ENCODE data around the gene KCND3. TPM values are rescaled to one million over a fixed set of nuclear protein-coding genes. Genes with fewer than 3 reads are reported as not detected.

The KCND3 gene
- total RNA-seq, 1 experiment from 2014 or later: 0.21 TPM

DNA sequence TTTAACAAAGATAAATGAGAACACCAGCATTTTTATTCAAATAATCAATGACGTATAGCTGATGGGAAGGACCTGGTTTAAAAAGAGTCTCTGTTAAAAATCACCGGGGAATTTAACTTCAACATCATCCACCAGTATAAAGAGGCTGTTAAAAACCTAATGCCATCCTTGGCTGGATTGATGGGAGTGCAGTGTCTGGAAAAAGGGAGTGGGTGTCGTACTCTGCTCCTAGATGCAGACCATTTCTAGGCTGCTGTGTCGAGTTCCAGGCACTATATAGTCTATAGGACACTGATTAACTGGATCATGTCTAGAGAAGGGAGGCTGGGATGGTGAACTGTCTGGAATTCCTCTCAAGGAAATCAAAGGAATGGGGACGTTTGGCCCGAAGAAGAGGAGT, 197.7 kb downstream of the KCND3 start:
- Histone ChIP-seq H3K27me3 (ENCODE audit: control insufficient read depth, insufficient read depth, low read length) (peaks cover 2% of the 10 kb centered on the region; the same call in 1 of the 2 replicates), H3K36me3 (replicated peaks; ENCODE audit: control insufficient read depth, insufficient read depth, low read length) (no peaks in the 10 kb centered on the region), H3K4me3 (ENCODE audit: insufficient read depth, low read depth, low read length) (no peak overlapping the region)
- no peak for DNase-seq

- H3K27me3 ChIP-seq (ENCODE audit: control insufficient read depth, insufficient read depth, low read length): peaks cover 2% of the 10 kb centered on the region; the same call in 1 of the 2 replicates
- DNase-seq: no peak
- H3K36me3 ChIP-seq (replicated peaks; ENCODE audit: control insufficient read depth, insufficient read depth, low read length): no peaks in the 10 kb centered on the region
- no peak overlapping the region for H3K4me3 ChIP-seq (ENCODE audit: insufficient read depth, low read depth, low read length)
Observed at GRCh38 chr1:111789666-111790316, 199.7 kb downstream of the KCND3 start.

DNA sequence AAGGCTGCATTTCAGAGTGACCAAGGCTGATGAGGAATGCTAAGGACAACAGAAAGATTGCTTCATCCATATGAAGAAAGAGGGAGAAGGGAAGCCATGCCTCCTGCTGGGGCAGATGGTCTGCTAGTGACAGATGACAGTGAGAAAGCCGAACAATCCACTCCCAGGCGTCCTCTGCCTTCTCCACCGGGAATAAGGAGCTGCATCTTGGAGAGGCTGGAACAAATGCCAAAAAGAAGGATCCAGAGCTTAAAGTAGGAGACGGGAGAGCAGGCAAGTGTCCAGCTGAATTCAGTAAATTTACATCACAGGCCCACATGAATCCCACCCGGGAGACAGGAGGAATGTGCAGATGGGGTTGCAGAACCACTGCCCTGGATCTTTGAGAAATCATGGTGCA, 200.3 kb downstream of the KCND3 start:
- no peak for DNase-seq
- Histone ChIP-seq H3K4me3 (ENCODE audit: insufficient read depth, low read depth, low read length) (no peak overlapping the region), H3K27me3 (ENCODE audit: control insufficient read depth, insufficient read depth, low read length) (peaks cover 2% of the 10 kb centered on the region; the same call in 1 of the 2 replicates), H3K36me3 (replicated peaks; ENCODE audit: control insufficient read depth, insufficient read depth, low read length) (no peaks in the 10 kb centered on the region)

GRCh38 chr1:111786669-111787207, 202.7 kb downstream of the KCND3 start:
- H3K36me3 ChIP-seq (replicated peaks; ENCODE audit: control insufficient read depth, insufficient read depth, low read length): no peaks in the 10 kb centered on the region
- H3K4me3 ChIP-seq (ENCODE audit: insufficient read depth, low read depth, low read length): no peak overlapping the region
- no peak for DNase-seq
- peaks cover 2% of the 10 kb centered on the region; the same call in 1 of the 2 replicates for H3K27me3 ChIP-seq (ENCODE audit: control insufficient read depth, insufficient read depth, low read length)

DNA sequence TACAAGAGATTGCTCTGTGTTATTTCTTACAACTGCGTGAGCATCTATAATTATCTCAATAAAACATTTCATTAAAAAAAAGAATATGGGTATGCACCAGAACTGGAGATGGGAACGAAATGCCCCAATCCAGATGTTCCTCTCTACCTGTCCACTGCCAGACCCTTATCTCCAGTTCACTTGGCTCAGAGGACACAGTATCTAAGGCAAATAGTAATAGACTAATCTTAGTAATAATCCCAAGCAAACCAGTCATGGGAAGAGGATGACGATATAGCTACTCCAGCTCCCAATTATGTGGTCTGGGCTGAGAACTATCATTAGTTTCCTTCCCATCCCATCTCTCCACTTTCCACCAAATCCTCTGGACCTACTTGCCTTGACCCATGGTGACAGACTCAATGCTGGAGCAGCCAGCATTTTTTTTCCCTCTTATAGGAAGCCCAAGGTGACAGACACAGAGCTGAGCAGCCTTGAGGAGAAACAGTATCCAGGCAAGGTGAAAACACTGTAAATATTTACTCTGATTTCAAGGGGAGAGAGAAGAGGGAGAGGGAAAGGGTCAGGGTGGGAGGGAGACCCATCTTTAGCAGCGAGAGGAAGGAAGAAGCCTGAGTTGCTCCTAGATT, 205.1 kb downstream of the KCND3 start:
- DNase-seq: no peak
- no peaks in the 10 kb centered on the region for H3K36me3 ChIP-seq (replicated peaks; ENCODE audit: control insufficient read depth, insufficient read depth, low read length)
- H3K27me3 ChIP-seq (ENCODE audit: control insufficient read depth, insufficient read depth, low read length): no peaks in the 10 kb centered on the region
- H3K4me3 ChIP-seq (ENCODE audit: insufficient read depth, low read depth, low read length): no peak overlapping the region

DNA sequence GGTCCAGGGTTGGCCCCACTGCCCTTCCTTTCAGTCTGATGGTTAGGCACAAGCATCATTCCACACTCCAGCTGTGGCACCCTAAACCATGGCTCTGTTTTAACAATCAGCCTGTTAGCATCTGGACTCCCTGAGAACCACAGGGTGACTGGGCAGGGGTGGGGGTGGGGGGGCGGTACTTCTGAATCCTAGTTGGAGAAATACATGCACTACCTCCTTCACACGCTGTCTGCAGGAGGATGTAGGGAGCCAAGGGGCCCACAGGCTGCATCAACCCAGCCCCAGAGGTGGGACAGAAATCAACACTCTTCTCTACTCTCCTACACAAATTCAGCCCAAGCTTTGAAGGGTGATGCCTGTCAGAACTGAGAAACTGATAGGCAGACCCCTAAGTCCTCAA, 209.9 kb downstream of the KCND3 start:
- no peak for DNase-seq
- Histone ChIP-seq H3K27me3 (ENCODE audit: control insufficient read depth, insufficient read depth, low read length) (no peaks in the 10 kb centered on the region), H3K36me3 (replicated peaks; ENCODE audit: control insufficient read depth, insufficient read depth, low read length) (no peaks in the 10 kb centered on the region), H3K4me3 (ENCODE audit: insufficient read depth, low read depth, low read length) (no peak overlapping the region)

DNA sequence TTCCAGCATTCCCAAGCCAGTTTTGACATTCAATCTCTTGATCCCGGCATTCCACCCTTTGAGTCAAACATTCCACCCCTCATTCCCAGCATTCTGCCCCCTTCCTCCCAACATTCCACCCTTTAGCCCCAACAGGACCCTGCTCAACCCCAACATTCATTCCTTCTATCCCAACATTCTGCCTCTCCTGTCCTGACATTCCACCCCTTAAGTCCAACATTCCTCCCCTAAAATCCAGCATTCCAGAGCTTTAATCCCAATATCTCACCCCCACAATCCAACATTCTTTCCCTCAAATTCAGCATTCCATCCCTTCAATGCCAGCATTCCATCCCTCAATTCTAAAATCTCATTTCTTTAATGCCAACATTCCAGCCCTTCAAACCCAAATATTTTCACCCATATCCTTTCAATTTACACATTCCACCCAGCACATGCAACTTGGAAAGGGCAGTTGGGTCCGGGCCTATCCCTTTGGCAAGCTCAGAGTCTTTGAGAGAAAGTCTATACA, 210.9 kb downstream of the KCND3 start:
- Histone ChIP-seq H3K27me3 (ENCODE audit: control insufficient read depth, insufficient read depth, low read length) (no peaks in the 10 kb centered on the region), H3K4me3 (ENCODE audit: insufficient read depth, low read depth, low read length) (no peak overlapping the region), H3K36me3 (replicated peaks; ENCODE audit: control insufficient read depth, insufficient read depth, low read length) (no peaks in the 10 kb centered on the region)
- no peak for DNase-seq

- no peak for DNase-seq
- Histone ChIP-seq H3K4me3 (ENCODE audit: insufficient read depth, low read depth, low read length) (no peak overlapping the region), H3K27me3 (ENCODE audit: control insufficient read depth, insufficient read depth, low read length) (no peaks in the 10 kb centered on the region), H3K36me3 (replicated peaks; ENCODE audit: control insufficient read depth, insufficient read depth, low read length) (no peaks in the 10 kb centered on the region)
Observed at GRCh38 chr1:111778066-111778465, 211.4 kb downstream of the KCND3 start.

- Histone ChIP-seq H3K27me3 (ENCODE audit: control insufficient read depth, insufficient read depth, low read length) (no peaks in the 10 kb centered on the region), H3K4me3 (ENCODE audit: insufficient read depth, low read depth, low read length) (no peak overlapping the region), H3K36me3 (replicated peaks; ENCODE audit: control insufficient read depth, insufficient read depth, low read length) (no peaks in the 10 kb centered on the region)
- DNase-seq: no peak
Observed at GRCh38 chr1:111777301-111777700, 212.2 kb downstream of the KCND3 start.

- Histone ChIP-seq H3K4me3 (ENCODE audit: insufficient read depth, low read depth, low read length) (no peak overlapping the region), H3K27me3 (ENCODE audit: control insufficient read depth, insufficient read depth, low read length) (no peaks in the 10 kb centered on the region), H3K36me3 (replicated peaks; ENCODE audit: control insufficient read depth, insufficient read depth, low read length) (no peaks in the 10 kb centered on the region)
- DNase-seq: no peak
Observed at GRCh38 chr1:111776861-111777260, 212.6 kb downstream of the KCND3 start.

DNA sequence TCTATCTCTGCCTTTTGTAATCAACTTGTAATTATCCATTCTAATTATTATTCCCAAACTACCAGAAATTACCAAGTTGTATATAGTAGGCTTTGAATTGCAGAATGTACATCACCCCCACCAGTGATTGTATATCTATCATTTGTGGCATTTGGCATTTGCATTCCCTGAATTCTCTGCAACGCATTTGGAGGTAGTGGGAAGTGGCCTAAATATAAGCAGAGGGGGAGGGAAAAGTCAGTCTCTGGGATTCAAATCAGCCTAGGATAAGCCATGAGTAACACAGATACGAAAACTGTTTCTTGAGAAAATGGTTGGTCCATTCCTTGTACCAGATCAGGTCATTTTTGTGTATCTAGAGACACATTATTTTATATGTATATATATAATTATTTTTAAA, 213.1 kb downstream of the KCND3 start:
- DNase-seq: no peak
- Histone ChIP-seq H3K27me3 (ENCODE audit: control insufficient read depth, insufficient read depth, low read length) (no peaks in the 10 kb centered on the region), H3K36me3 (replicated peaks; ENCODE audit: control insufficient read depth, insufficient read depth, low read length) (no peaks in the 10 kb centered on the region), H3K4me3 (ENCODE audit: insufficient read depth, low read depth, low read length) (no peak overlapping the region)

- H3K4me3 ChIP-seq (ENCODE audit: insufficient read depth, low read depth, low read length): no peak overlapping the region
- no peaks in the 10 kb centered on the region for H3K27me3 ChIP-seq (ENCODE audit: control insufficient read depth, insufficient read depth, low read length)
- no peak for DNase-seq
- no peaks in the 10 kb centered on the region for H3K36me3 ChIP-seq (replicated peaks; ENCODE audit: control insufficient read depth, insufficient read depth, low read length)
Observed at GRCh38 chr1:111775966-111776365, 213.5 kb downstream of the KCND3 start.

DNA sequence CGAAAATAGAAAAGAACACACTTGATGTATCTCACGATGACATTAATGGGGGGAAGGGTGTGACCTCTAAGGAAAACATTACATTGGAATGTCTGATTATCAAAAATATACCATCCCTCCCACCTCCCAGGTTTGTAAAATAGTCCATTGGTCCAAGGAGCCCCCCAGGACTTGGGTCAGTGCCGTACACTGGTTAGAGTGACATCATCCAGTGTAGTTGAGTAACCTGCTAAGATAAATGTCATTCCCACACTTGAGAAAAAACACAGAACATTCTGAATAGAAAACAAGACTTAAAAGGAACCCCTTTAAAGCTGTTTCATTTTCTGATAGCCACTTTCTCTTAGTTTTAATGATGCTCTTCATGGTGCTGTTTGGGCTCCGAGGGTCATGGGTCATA, 218.6 kb downstream of the KCND3 start:
- H3K4me3 ChIP-seq (ENCODE audit: insufficient read depth, low read depth, low read length): no peak overlapping the region
- DNase-seq: no peak
- H3K36me3 ChIP-seq (replicated peaks; ENCODE audit: control insufficient read depth, insufficient read depth, low read length): peaks cover 7% of the 10 kb centered on the region
- H3K27me3 ChIP-seq (ENCODE audit: control insufficient read depth, insufficient read depth, low read length): no peaks in the 10 kb centered on the region

- peak; percentile 53 for DNase-seq
- Histone ChIP-seq H3K4me3 (ENCODE audit: insufficient read depth, low read depth, low read length) (no peak overlapping the region), H3K27me3 (ENCODE audit: control insufficient read depth, insufficient read depth, low read length) (no peaks in the 10 kb centered on the region), H3K36me3 (replicated peaks; ENCODE audit: control insufficient read depth, insufficient read depth, low read length) (peaks cover 13% of the 10 kb centered on the region)
Observed at GRCh38 chr1:111769517-111770146, 219.8 kb downstream of the KCND3 start.

- Histone ChIP-seq H3K4me3 (ENCODE audit: insufficient read depth, low read depth, low read length) (no peak overlapping the region), H3K27me3 (ENCODE audit: control insufficient read depth, insufficient read depth, low read length) (no peaks in the 10 kb centered on the region), H3K36me3 (replicated peaks; ENCODE audit: control insufficient read depth, insufficient read depth, low read length) (peaks cover 14% of the 10 kb centered on the region)
- DNase-seq: no peak
Observed at GRCh38 chr1:111768625-111769024, 220.8 kb downstream of the KCND3 start.

Measured in H7 (cell line).